ENCODE data around the gene KRTAP10-3. TPM values are rescaled to one million over a fixed set of nuclear protein-coding genes. Genes with fewer than 3 reads are reported as not detected.

KRTAP10-3 gene
- total RNA-seq, 1 experiment from 2014 or later: not detected

DNA sequence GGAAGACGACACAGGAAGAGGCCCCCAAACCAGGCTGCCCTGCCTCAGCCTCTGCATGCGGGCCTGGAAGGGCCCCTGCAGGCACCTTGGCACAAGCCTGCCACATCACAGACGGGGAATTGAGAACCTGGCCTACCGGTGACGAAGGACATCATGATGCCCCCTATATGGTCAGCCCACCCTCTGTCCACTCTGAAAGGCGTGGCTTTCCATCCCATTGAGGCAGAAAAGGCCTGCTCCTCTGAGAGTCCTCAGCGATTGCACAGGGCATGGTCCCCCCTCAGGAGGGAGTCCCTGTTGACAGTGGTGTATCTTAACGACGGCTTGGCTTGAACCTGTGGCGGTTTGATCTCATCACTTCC, 30.0 kb downstream of the KRTAP10-3 start (continued):
- TF ChIP-seq, protein P1, sequence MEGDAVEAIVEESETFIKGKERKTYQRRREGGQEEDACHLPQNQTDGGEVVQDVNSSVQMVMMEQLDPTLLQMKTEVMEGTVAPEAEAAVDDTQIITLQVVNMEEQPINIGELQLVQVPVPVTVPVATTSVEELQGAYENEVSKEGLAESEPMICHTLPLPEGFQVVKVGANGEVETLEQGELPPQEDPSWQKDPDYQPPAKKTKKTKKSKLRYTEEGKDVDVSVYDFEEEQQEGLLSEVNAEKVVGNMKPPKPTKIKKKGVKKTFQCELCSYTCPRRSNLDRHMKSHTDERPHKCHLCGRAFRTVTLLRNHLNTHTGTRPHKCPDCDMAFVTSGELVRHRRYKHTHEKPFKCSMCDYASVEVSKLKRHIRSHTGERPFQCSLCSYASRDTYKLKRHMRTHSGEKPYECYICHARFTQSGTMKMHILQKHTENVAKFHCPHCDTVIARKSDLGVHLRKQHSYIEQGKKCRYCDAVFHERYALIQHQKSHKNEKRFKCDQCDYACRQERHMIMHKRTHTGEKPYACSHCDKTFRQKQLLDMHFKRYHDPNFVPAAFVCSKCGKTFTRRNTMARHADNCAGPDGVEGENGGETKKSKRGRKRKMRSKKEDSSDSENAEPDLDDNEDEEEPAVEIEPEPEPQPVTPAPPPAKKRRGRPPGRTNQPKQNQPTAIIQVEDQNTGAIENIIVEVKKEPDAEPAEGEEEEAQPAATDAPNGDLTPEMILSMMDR (IDR thresholded peaks at IDR 0.05 in 2 of 3, conservative IDR thresholded peaks at IDR 0.05 in 1 of 3; ENCODE audit: borderline replicate concordance in 1 of 3, insufficient read depth in 1 of 3, low read depth in 2 of 3, low read length in 2 of 3): no peak
- no peak for TF ChIP-seq POLR2A (IDR thresholded peaks at IDR 0.05; ENCODE audit: borderline replicate concordance, extremely low read depth, insufficient read depth, insufficient read length)
- no peak for TF ChIP-seq JUND (IDR thresholded peaks at IDR 0.05)
- no peak for TF ChIP-seq SP1 (IDR thresholded peaks at IDR 0.05; ENCODE audit: low read depth)
- TF ChIP-seq EZH2 (IDR thresholded peaks at IDR 0.05): no peak
- no peak for TF ChIP-seq EGR1 (IDR thresholded peaks at IDR 0.05; ENCODE audit: low read depth)

DNA sequence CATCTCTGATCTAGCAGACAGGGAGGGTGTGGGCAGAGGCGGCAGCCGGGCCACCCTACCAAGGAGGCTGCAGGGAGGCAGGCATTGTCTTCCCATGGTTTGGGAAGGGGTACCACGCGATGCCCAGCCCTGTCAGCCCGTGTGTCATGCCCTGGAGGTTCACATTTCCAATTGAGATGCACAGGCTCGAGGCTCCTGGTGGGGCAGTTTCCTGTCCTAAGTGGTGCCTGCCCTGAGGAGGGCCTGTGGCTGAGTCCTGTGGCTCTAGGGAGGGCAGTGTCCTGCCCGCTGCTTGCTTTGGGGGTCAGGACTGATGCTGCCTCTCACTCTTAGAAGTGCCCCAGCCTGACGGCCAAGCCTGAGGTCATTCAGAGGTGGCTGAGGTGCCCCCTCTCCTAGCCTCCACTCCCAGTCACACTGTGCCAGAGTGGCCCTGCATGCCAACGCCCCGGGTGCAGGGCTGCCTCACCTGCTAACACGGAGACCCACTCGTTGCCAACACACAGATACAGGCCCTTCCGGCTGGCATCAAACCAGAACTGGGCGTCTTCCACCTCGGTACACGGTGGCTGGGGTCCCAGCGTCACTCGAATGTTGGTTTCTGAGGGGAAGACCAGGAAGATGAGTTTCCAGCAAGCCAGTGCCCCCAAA, 30.5 kb downstream of the KRTAP10-3 start:
- TF ChIP-seq, protein P1 (IDR thresholded peaks at IDR 0.05 in 2 of 3, conservative IDR thresholded peaks at IDR 0.05 in 1 of 3; ENCODE audit: borderline replicate concordance in 1 of 3, insufficient read depth in 1 of 3, low read depth in 2 of 3, low read length in 2 of 3): no peak
- TF ChIP-seq, protein P2, sequence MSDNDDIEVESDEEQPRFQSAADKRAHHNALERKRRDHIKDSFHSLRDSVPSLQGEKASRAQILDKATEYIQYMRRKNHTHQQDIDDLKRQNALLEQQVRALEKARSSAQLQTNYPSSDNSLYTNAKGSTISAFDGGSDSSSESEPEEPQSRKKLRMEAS (IDR thresholded peaks at IDR 0.05): no peak
- TF ChIP-seq EZH2 (IDR thresholded peaks at IDR 0.05) (no peak), ZNF274 (IDR thresholded peaks at IDR 0.05; ENCODE audit: low read depth, low read length) (no peak), RAD21 (IDR thresholded peaks at IDR 0.05; ENCODE audit: low read depth) (no peak), JUND (IDR thresholded peaks at IDR 0.05) (no peak), ZFX (IDR thresholded peaks at IDR 0.05) (no peak), TCF7L2 (IDR thresholded peaks at IDR 0.05; ENCODE audit: borderline replicate concordance, extremely low read depth, insufficient read depth, insufficient read length) (no peak), EGR1 (IDR thresholded peaks at IDR 0.05; ENCODE audit: low read depth) (no peak), CBX3 (IDR thresholded peaks at IDR 0.05; ENCODE audit: low read depth) (no peak), CEBPB (IDR thresholded peaks at IDR 0.05; ENCODE audit: low read depth) (no peak)
- TF ChIP-seq, protein P3, sequence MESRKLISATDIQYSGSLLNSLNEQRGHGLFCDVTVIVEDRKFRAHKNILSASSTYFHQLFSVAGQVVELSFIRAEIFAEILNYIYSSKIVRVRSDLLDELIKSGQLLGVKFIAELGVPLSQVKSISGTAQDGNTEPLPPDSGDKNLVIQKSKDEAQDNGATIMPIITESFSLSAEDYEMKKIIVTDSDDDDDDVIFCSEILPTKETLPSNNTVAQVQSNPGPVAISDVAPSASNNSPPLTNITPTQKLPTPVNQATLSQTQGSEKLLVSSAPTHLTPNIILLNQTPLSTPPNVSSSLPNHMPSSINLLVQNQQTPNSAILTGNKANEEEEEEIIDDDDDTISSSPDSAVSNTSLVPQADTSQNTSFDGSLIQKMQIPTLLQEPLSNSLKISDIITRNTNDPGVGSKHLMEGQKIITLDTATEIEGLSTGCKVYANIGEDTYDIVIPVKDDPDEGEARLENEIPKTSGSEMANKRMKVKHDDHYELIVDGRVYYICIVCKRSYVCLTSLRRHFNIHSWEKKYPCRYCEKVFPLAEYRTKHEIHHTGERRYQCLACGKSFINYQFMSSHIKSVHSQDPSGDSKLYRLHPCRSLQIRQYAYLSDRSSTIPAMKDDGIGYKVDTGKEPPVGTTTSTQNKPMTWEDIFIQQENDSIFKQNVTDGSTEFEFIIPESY (IDR thresholded peaks at IDR 0.05; ENCODE audit: extremely low read depth, insufficient replicate concordance, low read length): no peak
- CTCF ChIA-PET: no interaction called here
- Histone ChIP-seq H3K4me3 (replicated peaks in 1 of 2; ENCODE audit: low read depth in 1 of 2, low read length in 2 of 2) (no peak overlapping the region), H3K27me3 (ENCODE audit: insufficient read depth, low read length) (no peaks in the 10 kb centered on the region), H3K79me2 (ENCODE audit: insufficient read depth, low read length) (no peaks in the 10 kb centered on the region), H3K36me3 (ENCODE audit: control insufficient read depth in 1 of 2, insufficient read depth in 2 of 2, low read length in 2 of 2) (no peaks in the 10 kb centered on the region), H3K9me3 (ENCODE audit: control insufficient read depth in 1 of 2, insufficient read depth in 1 of 2, low read depth in 1 of 2, low read length in 2 of 2) (peaks cover 4 to 15% of the 10 kb centered on the region in 2 experiments; a peak in 1 of 4 replicates), H3K4me2 (ENCODE audit: low read length) (no peak overlapping the region), H4K20me1 (ENCODE audit: insufficient read depth) (no peaks in the 10 kb centered on the region), H3K9ac (ENCODE audit: low read length) (no peak overlapping the region), H3K27ac (ENCODE audit: low read depth, low read length) (no peak overlapping the region), H3K4me1 (ENCODE audit: control insufficient read depth in 1 of 2, insufficient read depth in 2 of 2, low read length in 2 of 2) (no peaks in the 10 kb centered on the region), H3K9me2 (ENCODE audit: insufficient read depth) (no peaks in the 10 kb centered on the region), H2AFZ (ENCODE audit: low read depth, low read length, poor library complexity, severe bottlenecking) (no peak overlapping the region)
- no TSS peak for BruUV-seq (replicated peaks)
- intact Hi-C loops (cut with micrococcal nuclease): no loop called here
- RAD21 ChIA-PET (ENCODE audit: low non-redundant PET in 1 of 2, low total read pairs in 2 of 2, uncharacterized antibody in 2 of 2, unreplicated experiment in 2 of 2): no interaction called here
- POLR2A ChIA-PET: no interaction called here
- ATAC-seq (no peak), DNase-seq (ENCODE audit: low read depth, low spot score) (no peak)
